Epithelial cell of prostate (primary cell): ENCODE measurements around the gene SEMA4G.

Experiments
- DNase-seq: peaks from one replicate; pipeline ENCODE4 v3.0.0-alpha.2; 2011; ENCODE audit warnings: low read depth, low spot score
- H3K27ac ChIP-seq: fragments of 450-650 bp; 2 replicates; pipeline ENCODE4 v1.5.1; 2017; ENCODE audit warnings: mild to moderate bottlenecking

SEMA4G gene, protein sequence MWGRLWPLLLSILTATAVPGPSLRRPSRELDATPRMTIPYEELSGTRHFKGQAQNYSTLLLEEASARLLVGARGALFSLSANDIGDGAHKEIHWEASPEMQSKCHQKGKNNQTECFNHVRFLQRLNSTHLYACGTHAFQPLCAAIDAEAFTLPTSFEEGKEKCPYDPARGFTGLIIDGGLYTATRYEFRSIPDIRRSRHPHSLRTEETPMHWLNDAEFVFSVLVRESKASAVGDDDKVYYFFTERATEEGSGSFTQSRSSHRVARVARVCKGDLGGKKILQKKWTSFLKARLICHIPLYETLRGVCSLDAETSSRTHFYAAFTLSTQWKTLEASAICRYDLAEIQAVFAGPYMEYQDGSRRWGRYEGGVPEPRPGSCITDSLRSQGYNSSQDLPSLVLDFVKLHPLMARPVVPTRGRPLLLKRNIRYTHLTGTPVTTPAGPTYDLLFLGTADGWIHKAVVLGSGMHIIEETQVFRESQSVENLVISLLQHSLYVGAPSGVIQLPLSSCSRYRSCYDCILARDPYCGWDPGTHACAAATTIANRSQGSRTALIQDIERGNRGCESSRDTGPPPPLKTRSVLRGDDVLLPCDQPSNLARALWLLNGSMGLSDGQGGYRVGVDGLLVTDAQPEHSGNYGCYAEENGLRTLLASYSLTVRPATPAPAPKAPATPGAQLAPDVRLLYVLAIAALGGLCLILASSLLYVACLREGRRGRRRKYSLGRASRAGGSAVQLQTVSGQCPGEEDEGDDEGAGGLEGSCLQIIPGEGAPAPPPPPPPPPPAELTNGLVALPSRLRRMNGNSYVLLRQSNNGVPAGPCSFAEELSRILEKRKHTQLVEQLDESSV

GRCh38 chr10:100969187-100970075 lies at the start of gene SEMA4G:
TSS of gene SEMA4G (plus strand) at chr10:100969504. CDS start at chr10:100972913, 3,409 bp downstream.
- H3K27ac ChIP-seq = no peak within 1 kb of the TSS
- DNase-seq = no peak

DNA sequence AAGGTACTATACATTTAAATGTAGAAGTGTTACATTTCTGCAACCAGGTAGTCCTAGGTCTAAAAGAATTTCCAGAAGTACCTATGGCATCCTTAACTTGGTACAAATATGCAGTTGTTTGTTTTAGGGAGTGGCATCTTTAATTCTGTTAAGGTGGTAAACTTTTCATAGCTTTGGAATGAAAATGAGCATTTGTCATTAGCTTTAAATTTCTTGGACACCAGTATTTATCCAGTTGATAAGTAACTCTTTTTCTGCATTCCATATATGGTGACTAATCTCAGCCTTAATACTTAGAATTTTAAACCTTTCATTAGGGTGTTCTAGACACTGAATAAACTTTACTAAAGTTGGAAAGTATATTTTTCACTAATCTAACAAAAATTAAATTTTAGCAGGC lies 45.7 kb upstream of the SEMA4G start:
- no peak for DNase-seq
- H3K27ac ChIP-seq = peak overlapping the region; percentile 7

DNA sequence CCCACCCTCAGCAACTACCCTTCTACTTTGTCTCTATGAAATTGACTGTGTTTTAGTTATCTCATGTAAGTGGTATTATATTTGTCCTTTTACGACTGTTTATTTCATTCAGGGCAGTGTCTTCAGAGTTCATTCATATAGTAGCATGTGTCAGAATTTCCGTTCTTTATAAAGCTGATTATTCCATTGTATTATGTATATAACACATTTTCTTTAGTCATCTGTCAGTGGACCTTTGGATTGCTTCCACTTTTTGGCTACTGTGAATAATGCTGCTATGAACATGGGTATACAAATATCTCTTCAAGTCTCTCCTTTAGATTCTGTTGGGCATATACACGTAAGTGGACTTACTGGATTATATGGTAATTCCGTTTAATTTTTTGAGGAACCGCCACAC lies 42.0 kb upstream of the SEMA4G start:
- no peak overlapping the region for H3K27ac ChIP-seq
- DNase-seq = no peak

DNA sequence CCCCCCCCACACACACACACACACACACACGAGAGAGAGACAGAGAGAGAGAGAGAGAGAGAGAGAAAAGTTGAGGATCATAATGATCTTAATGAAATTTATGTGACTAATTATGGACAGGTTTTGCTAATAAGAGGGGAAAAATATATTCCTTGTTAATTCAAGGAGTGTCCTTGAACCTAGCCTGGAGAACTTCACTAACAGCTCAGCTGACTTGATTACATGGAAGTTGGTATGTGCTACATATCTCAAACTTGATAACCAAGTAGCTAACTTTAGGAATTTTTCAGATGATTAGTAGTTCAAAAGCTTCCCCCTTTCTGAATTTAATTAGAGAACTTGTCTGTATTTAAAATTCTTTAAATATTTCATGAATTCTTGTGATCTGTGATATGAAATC lies 41.3 kb upstream of the SEMA4G start:
- no peak for DNase-seq

DNA sequence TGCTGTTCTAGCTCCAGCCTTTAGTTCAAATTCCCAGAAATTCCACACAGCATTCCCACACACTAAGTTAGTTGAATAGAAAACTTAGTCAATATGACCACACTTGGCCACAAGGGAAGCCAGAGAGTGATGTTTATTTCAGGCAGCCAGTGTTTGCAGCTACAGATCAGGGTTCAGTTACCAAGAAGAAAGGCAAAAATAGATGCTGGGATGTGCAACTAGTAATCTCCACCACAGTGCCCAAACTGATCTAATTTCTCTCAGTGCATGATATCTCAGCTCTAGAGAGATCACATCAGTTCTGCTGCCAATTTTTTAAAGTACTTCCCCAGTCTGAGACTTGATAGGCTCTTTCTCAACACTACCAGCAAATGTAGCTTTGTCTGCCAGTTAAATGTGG lies 38.9 kb upstream of the SEMA4G start:
- no peak for DNase-seq
- H3K27ac ChIP-seq = no peak overlapping the region

More for the DNA sequence above, 41.3 kb upstream of the SEMA4G start:
- H3K27ac ChIP-seq = no peak overlapping the region

- DNase-seq = no peak
- H3K27ac ChIP-seq = no peak overlapping the region
Observed at GRCh38 chr10:100934084-100934659, 35.1 kb upstream of the SEMA4G start.

GRCh38 chr10:100939763-100940344 lies 29.4 kb upstream of the SEMA4G start:
- H3K27ac ChIP-seq = no peak overlapping the region
- DNase-seq = no peak

DNA sequence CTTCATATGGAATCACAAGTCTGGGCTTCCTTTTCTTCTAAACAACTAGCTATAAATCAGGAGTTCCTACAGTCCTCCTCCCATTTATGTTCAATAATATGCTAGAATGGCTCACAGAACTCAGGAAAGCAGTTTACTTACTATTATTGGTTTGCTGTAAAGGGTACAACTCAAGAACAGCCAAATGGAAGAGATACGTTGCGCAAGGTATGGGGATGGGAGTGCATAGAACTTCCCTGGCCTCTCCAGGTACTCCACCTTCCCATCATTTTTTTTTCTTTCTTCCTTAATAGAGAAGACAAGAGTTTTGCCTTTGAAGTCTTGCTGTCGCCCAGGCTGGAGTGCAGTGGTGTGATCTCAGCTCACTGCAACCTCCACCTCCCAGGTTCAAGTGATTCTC lies 27.1 kb upstream of the SEMA4G start:
- no peak for DNase-seq

DNA sequence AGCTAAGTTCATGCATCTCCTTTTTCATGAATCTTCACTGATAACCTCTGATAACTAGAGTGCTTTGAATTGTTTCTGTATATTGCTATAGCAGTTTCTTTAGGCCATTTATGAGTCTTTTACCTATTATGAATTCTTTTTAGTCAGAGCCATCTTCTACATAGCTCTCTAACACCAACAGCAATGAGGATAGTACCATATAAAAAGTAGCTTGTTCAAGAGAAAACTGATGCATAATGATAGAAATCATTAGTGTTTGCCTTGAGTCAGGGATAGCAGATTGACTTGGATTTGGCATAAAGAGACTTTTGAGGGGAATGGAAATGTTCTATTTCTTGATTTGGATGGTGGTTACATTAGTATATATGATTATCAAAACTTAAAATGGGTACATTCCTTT lies 25.8 kb upstream of the SEMA4G start:
- DNase-seq = no peak
- H3K27ac ChIP-seq = no peak overlapping the region

More for the DNA sequence above, 27.1 kb upstream of the SEMA4G start:
- no peak overlapping the region for H3K27ac ChIP-seq

GRCh38 chr10:100945754-100946153 lies 23.6 kb upstream of the SEMA4G start:
- DNase-seq = no peak
- H3K27ac ChIP-seq = no peak overlapping the region

DNA sequence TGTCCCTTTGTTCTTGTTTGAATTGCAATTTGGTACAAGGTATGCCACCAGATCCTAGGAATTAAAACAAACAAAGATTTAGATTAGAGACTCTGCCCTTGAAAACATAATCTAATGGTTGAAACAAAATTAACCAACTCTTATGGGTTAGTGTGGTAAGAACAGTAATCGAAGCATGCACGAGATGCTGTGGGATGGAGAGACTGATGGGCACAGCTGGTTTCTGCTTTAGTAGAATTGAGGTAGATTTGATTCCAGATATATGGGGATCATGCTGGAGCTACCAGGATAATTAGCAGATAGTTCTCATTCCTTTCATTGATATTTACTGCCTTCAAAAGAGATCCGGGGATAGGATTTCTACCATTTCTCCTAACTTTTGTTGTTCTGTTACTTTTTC lies 20.4 kb upstream of the SEMA4G start:
- no peak overlapping the region for H3K27ac ChIP-seq
- no peak for DNase-seq

- DNase-seq = no peak
- no peak overlapping the region for H3K27ac ChIP-seq
Observed at GRCh38 chr10:100960251-100960650, 9.1 kb upstream of the SEMA4G start.

GRCh38 chr10:100962351-100963080 lies 6.8 kb upstream of the SEMA4G start:
- no peak for DNase-seq

GRCh38 chr10:100963826-100964225 lies 5.5 kb upstream of the SEMA4G start:
- DNase-seq = no peak
- no peak overlapping the region for H3K27ac ChIP-seq

More at GRCh38 chr10:100962351-100963080, 6.8 kb upstream of the SEMA4G start:
- no peak overlapping the region for H3K27ac ChIP-seq

- DNase-seq = no peak
- no peak overlapping the region for H3K27ac ChIP-seq
Observed at GRCh38 chr10:100965820-100966219, 3.5 kb upstream of the SEMA4G start.

DNA sequence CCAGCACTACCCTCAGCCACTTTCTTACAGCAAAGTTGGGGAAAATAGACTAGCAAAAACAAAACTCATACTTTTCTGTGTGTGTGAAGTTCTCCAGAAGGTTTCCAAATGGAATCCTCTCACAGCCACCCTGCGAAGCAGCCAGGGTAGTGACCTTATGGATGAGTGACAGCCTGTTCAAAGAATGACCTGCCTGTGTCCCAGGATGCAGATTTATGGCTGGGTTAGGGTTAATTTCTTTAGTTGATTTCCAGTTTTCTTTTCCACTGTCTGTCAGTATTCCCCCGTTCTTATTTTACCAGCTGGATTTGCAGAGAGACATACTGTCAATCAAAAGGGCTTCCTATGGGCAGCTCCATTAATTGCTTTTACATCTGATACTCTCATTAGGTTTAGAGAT lies 2.4 kb upstream of the SEMA4G start:
- DNase-seq = no peak

GRCh38 chr10:100967332-100967731 lies 2.0 kb upstream of the SEMA4G start:
- H3K27ac ChIP-seq = no peak overlapping the region
- no peak for DNase-seq

More for the DNA sequence above, 2.4 kb upstream of the SEMA4G start:
- no peak overlapping the region for H3K27ac ChIP-seq

DNA sequence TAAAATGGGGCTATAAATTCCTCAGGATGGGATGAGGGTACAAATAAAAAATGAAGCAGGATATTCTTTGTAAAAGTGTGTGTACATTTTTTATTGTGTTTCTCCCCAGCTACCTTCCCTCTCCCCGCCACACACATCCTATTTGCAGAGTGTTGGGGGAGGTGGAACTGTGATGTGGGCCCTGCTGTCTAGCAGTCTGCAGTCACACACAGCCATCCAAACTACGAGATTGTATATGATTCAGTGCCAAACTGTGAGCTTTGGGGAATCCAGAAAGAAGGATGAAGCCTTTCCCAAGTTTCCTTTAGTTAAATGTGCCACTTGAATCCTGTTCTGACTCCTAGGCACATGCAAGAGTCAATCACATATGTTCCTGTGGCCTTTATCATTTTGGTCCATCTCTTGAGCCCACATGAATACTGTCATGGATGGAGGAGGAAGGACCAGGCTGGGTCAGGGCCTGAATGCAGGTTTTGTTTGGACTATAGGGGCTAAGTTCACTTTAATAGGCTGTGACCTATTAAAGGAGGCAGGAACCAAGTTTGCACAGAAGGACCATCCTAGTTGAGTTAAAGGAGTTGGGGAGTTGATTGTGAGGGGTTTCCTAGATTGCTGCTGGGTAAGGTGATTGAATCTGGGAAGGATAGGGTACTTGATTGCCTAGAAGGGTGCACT lies 1.1 kb upstream of the SEMA4G start:
- no peak overlapping the region for H3K27ac ChIP-seq
- DNase-seq = no peak

DNA sequence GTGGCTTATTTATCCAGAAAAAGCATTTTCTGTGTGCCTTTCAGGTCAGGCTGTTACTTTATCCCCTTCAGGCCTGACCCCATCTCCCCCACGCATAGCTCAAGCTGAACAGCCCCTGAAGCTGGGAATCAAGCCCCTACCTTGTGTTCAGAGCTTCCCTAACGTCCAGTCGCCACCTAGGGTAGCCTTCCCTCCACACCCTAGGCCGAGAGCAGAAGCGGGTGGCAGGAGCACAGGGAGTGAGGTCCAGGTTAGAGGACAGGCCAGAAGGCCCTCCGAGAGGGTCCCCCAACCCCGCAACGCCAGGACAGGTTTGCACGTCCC lies 479 bp upstream of the SEMA4G start:
- H3K27ac ChIP-seq = no peak overlapping the region
- no peak for DNase-seq
